ENCODE data around the gene KRTAP1-5. TPM values are rescaled to one million over a fixed set of nuclear protein-coding genes. Genes with fewer than 3 reads are reported as not detected.

Gene KRTAP1-5
- total RNA-seq, 4 donors from 2014 or later, result not detected

GRCh38 chr17:41016578-41017215, 10.3 kb downstream of the KRTAP1-5 start:
- intact Hi-C loops (cut with DNase I; ENCODE audit: low total_unique reads), result no loop called here
- DNase-seq, result no peak
- Histone ChIP-seq H3K9me3 (no peaks in the 10 kb centered on the region), H3K36me3 (no peaks in the 10 kb centered on the region), H3K27ac (no peak overlapping the region), H3K27me3 (no peaks in the 10 kb centered on the region), H3K4me1 (no peaks in the 10 kb centered on the region), H3K4me3 (no peak overlapping the region)
- TF ChIP-seq CTCF (IDR thresholded peaks at IDR 0.05) (no peak), POLR2A (IDR thresholded peaks at IDR 0.05) (no peak)

- intact Hi-C loops (cut with DNase I; ENCODE audit: low total_unique reads), result no loop called here
Observed at GRCh38 chr17:41015454-41015853, 11.6 kb downstream of the KRTAP1-5 start.

GRCh38 chr17:41013606-41014005, 13.4 kb downstream of the KRTAP1-5 start:
- intact Hi-C loops (cut with DNase I; ENCODE audit: low total_unique reads), result no loop called here
- no peaks in the 10 kb centered on the region for H3K27me3 ChIP-seq
- H3K4me1 ChIP-seq, result no peaks in the 10 kb centered on the region
- TF ChIP-seq CTCF (IDR thresholded peaks at IDR 0.05) (no peak), POLR2A (IDR thresholded peaks at IDR 0.05) (no peak)
- no peak for DNase-seq
- H3K4me3 ChIP-seq, result no peak overlapping the region
- H3K9me3 ChIP-seq, result no peaks in the 10 kb centered on the region
- no peak overlapping the region for H3K27ac ChIP-seq
- H3K36me3 ChIP-seq, result no peaks in the 10 kb centered on the region

More at GRCh38 chr17:41015454-41015853, 11.6 kb downstream of the KRTAP1-5 start:
- no peaks in the 10 kb centered on the region for H3K9me3 ChIP-seq
- TF ChIP-seq CTCF (IDR thresholded peaks at IDR 0.05) (no peak), POLR2A (IDR thresholded peaks at IDR 0.05) (no peak)
- no peaks in the 10 kb centered on the region for H3K4me1 ChIP-seq
- H3K27me3 ChIP-seq, result no peaks in the 10 kb centered on the region
- H3K27ac ChIP-seq, result no peak overlapping the region
- H3K4me3 ChIP-seq, result no peak overlapping the region
- DNase-seq, result no peak
- H3K36me3 ChIP-seq, result no peaks in the 10 kb centered on the region

DNA sequence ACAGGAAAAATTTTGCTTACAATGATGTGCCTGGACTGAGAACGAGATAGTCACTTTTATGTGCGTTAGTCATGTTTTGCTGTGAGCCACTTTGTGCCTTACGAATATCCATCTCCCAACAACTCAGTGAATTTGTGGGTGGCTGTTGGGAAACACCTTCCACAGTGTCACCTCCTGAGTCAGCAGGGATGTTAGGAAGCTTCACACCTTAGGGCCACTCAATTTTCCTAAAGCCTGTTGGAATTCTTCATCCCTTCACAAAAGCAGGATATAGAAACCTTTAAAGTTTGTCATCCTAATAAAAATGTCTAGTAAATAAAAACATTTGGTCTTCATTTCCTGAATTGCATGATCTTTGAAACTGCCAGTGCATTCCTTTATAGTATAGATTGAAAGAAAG, 13.8 kb downstream of the KRTAP1-5 start:
- Histone ChIP-seq H3K36me3 (no peaks in the 10 kb centered on the region), H3K27ac (no peak overlapping the region), H3K27me3 (no peaks in the 10 kb centered on the region), H3K9me3 (no peaks in the 10 kb centered on the region), H3K4me3 (no peak overlapping the region), H3K4me1 (no peaks in the 10 kb centered on the region)
- no peak for TF ChIP-seq CTCF (IDR thresholded peaks at IDR 0.05)
- TF ChIP-seq POLR2A (IDR thresholded peaks at IDR 0.05), result no peak
- DNase-seq, result no peak
- intact Hi-C loops (cut with DNase I; ENCODE audit: low total_unique reads), result no loop called here

DNA sequence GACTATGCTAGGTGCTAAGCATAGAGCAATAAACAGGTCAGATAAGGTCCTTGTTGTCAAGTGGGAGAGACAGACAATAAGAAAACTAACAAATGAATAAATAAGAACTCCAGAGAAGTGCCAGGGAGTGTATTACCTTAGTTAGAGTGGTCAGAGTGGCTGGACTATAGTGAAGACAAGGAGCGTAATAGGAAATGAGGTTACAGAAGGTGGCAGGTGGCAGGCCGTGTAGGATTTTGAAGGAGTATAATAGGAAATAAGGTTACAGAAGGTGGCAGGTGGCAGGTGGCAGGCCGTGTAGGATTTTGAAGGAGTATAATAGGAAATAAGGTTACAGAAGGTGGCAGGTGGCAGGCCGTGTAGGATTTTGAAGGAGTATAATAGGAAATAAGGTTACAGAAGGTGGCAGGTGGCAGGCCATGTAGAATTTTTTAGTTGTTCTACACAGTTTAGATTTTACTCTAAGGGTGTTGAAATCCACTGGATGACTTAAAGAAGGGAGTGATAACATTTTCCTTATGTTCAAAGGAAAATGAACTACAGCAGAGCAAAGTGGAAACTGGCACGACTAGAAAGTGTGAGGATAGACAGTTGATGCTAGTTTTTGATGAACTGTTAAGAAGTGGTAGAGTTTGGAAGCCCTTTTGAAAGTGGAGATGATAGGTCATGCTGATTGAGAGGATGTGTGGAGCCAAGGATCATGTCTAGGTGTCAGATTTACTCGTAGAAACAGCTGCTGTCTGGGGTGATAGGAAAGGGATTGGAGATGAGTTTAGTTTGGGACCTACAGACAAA, 14.5 kb downstream of the KRTAP1-5 start:
- H3K4me3 ChIP-seq, result no peak overlapping the region
- no peak overlapping the region for H3K27ac ChIP-seq
- intact Hi-C loops (cut with DNase I; ENCODE audit: low total_unique reads), result no loop called here
- TF ChIP-seq POLR2A (IDR thresholded peaks at IDR 0.05) (no peak), CTCF (IDR thresholded peaks at IDR 0.05) (no peak)
- H3K4me1 ChIP-seq, result no peaks in the 10 kb centered on the region
- DNase-seq, result no peak
- H3K36me3 ChIP-seq, result no peaks in the 10 kb centered on the region
- no peaks in the 10 kb centered on the region for H3K27me3 ChIP-seq
- no peaks in the 10 kb centered on the region for H3K9me3 ChIP-seq

Data from uterus (tissue), 4 donors.